Chondrocyte (in vitro differentiated cells): ENCODE data around the gene MYL10. TPM values are rescaled to one million over a fixed set of nuclear protein-coding genes. Genes with fewer than 3 reads are reported as not detected.
A peak's percentile ranks its signal among the peaks of the same experiment; 100 is the strongest.

Experiments
- DNase-seq: peaks from one replicate; pipeline ENCODE4 v3.0.0; 2021; ENCODE audit warnings: mixed read lengths, low spot score
- H3K27ac Mint-ChIP-seq: one replicate; pipeline ENCODE4 v1.8.0; 2021; ENCODE audit warnings: mild to moderate bottlenecking, moderate library complexity, mixed read lengths; ENCODE audit not compliant: unreplicated experiment
- H3K27me3 Mint-ChIP-seq: 2 replicates; pipeline ENCODE4 v1.8.0; 2021; ENCODE audit warnings: low read depth, mixed read lengths
- H3K36me3 Mint-ChIP-seq: 2 replicates; pipeline ENCODE4 v1.8.0; 2021; ENCODE audit warnings: low read depth, mixed read lengths
- H3K4me1 Mint-ChIP-seq: 2 replicates; pipeline ENCODE4 v1.8.0; 2021; ENCODE audit warnings: low read depth, mild to moderate bottlenecking, mixed read lengths
- H3K4me3 Mint-ChIP-seq: one replicate; pipeline ENCODE4 v1.8.0; 2021; ENCODE audit warnings: mild to moderate bottlenecking, moderate library complexity, mixed read lengths; ENCODE audit not compliant: unreplicated experiment
- H3K9me3 Mint-ChIP-seq: 2 replicates; pipeline ENCODE4 v1.8.0; 2021; ENCODE audit warnings: low read depth, mixed read lengths
- total RNA-seq: library from RNA; stranded (reverse); gene quantifications from 3 replicates; pipeline ENCODE4 v1.2.1, GENCODE V29; 2021
- TF ChIP-seq, protein P1 (sequence below): fragments of 200-600 bp; sonication (generic); IDR thresholded peaks from 2 replicates; pipeline ENCODE4 v1.5.0; 2021; ENCODE audit warnings: antibody characterized with exemption, mild to moderate bottlenecking, moderate library complexity

The MYL10 gene
- total RNA-seq, 1 donor from 2014 or later: 3.4 TPM

- TF ChIP-seq, protein P1, sequence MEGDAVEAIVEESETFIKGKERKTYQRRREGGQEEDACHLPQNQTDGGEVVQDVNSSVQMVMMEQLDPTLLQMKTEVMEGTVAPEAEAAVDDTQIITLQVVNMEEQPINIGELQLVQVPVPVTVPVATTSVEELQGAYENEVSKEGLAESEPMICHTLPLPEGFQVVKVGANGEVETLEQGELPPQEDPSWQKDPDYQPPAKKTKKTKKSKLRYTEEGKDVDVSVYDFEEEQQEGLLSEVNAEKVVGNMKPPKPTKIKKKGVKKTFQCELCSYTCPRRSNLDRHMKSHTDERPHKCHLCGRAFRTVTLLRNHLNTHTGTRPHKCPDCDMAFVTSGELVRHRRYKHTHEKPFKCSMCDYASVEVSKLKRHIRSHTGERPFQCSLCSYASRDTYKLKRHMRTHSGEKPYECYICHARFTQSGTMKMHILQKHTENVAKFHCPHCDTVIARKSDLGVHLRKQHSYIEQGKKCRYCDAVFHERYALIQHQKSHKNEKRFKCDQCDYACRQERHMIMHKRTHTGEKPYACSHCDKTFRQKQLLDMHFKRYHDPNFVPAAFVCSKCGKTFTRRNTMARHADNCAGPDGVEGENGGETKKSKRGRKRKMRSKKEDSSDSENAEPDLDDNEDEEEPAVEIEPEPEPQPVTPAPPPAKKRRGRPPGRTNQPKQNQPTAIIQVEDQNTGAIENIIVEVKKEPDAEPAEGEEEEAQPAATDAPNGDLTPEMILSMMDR: no peak
- peak; percentile 8 for DNase-seq
- H3K27ac Mint-ChIP-seq: no peak overlapping the region
- peaks cover 9% of the 10 kb centered on the region for H3K27me3 Mint-ChIP-seq
- peaks cover 2% of the 10 kb centered on the region for H3K36me3 Mint-ChIP-seq
- H3K4me3 Mint-ChIP-seq: no peak overlapping the region
- H3K4me1 Mint-ChIP-seq: no peaks in the 10 kb centered on the region
- H3K9me3 Mint-ChIP-seq: peaks cover 3% of the 10 kb centered on the region
Measured at GRCh38 chr7:101595766-101596537, 33.1 kb downstream of the MYL10 start.

- peaks cover 3% of the 10 kb centered on the region for H3K9me3 Mint-ChIP-seq
- peaks cover 2% of the 10 kb centered on the region for H3K36me3 Mint-ChIP-seq
- H3K27ac Mint-ChIP-seq: no peak overlapping the region
- TF ChIP-seq, protein P1: no peak
- no peak overlapping the region for H3K4me3 Mint-ChIP-seq
- H3K4me1 Mint-ChIP-seq: no peaks in the 10 kb centered on the region
- peak; percentile 32 for DNase-seq
- peaks cover 9% of the 10 kb centered on the region for H3K27me3 Mint-ChIP-seq
Measured at GRCh38 chr7:101595246-101595645, 33.9 kb downstream of the MYL10 start.

DNA sequence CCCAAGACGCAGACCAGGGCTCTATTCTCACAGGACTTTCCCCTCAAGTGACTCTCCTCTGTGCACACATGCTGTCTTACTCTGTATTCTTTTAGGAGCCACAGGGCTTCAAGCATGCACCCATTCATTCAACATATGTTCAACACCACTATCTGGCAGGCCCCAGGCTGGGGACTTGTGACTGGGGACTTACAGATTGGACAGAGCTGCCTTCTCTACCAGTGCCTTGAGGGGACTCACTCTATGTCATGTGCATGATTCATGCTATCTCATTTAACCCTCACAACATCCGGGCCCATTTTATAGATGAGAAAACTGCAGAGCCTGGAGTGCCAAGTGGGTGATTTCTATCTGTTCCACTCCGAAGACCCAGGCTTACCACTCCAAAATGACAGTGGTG is 34.3 kb downstream of the MYL10 start:
- DNase-seq: peak; percentile 24
- Mint-ChIP-seq H3K27ac (no peak overlapping the region), H3K9me3 (peaks cover 3% of the 10 kb centered on the region), H3K4me3 (no peak overlapping the region), H3K36me3 (peaks cover 2% of the 10 kb centered on the region), H3K4me1 (no peaks in the 10 kb centered on the region), H3K27me3 (peaks cover 9% of the 10 kb centered on the region)
- TF ChIP-seq, protein P1: no peak

- TF ChIP-seq, protein P1: no peak
- Mint-ChIP-seq H3K27me3 (peaks cover 9% of the 10 kb centered on the region), H3K27ac (no peak overlapping the region), H3K36me3 (peaks cover 2% of the 10 kb centered on the region), H3K9me3 (peaks cover 3% of the 10 kb centered on the region), H3K4me3 (no peak overlapping the region), H3K4me1 (no peaks in the 10 kb centered on the region)
- peak; percentile 15 for DNase-seq
Measured at GRCh38 chr7:101593556-101593955, 35.5 kb downstream of the MYL10 start.

GRCh38 chr7:101591504-101591903 is 37.6 kb downstream of the MYL10 start:
- Mint-ChIP-seq H3K9me3 (peaks cover 3% of the 10 kb centered on the region), H3K36me3 (peaks cover 2% of the 10 kb centered on the region), H3K4me1 (no peaks in the 10 kb centered on the region), H3K4me3 (no peak overlapping the region), H3K27me3 (peaks cover 7% of the 10 kb centered on the region), H3K27ac (no peak overlapping the region)
- TF ChIP-seq, protein P1: no peak
- DNase-seq: no peak
